K562 (cell line): ENCODE measurements around the gene CRYBB1. TPM values are rescaled to one million over a fixed set of nuclear protein-coding genes. Genes with fewer than 3 reads are reported as not detected.

Experiments used
- ATAC-seq: fragments of 200-7000 bp; cut with Tn5 transposase; 3 replicates; pipeline ENCODE4 v1.9.1; 2020; ENCODE audit warnings: moderate library complexity
- BruUV-seq: library from RNA; stranded (reverse); fragments of 400-500 nt; replicated peaks from 2 replicates; lab custom pipeline; 2021; lab: Mats Ljungman, UMichigan
- CTCF ChIA-PET: fragments of 300-600 bp; formaldehyde crosslinking; extraction: SDS; loops from one replicate; lab custom pipeline; 2021; ENCODE audit warnings: low intra/inter-chr PET ratio; lab: Yijun Ruan, JAX
- POLR2A ChIA-PET: fragments of 300-600, 350-650 bp; sonication (Branson Sonifier 250); formaldehyde crosslinking; extraction: SDS; loops from one replicate; lab custom pipeline; 2021; ENCODE audit warnings: antibody characterized with exemption, inconsistent platforms; lab: Yijun Ruan, JAX
- DNase-seq, 4 experiments: peaks; one replicate each; pipeline versions ENCODE4 v3.0.0 to v3.0.0-alpha.2; 2011 to 2018; ENCODE audit warnings: low spot score in 3 of 4, mixed read lengths in 3 of 4; ENCODE audit errors: extremely low read depth in 1 of 4
- FAIRE-seq: peaks from 2 replicates; lab custom pipeline; 2011; peaks lifted over from hg19 to GRCh38; lab: Jason Lieb, UNC
- H2AFZ ChIP-seq: 2 replicates; pipeline ENCODE4 v1.6.0; 2011; ENCODE audit warnings: low read depth, low read length, control low read depth, inconsistent platforms
- H3K27ac ChIP-seq: fragments of 200-600 bp; 3 replicates; pipeline ENCODE4 v1.8.0; 2011; ENCODE audit warnings: low read depth, mild to moderate bottlenecking, control low read depth, inconsistent platforms, low read length, moderate library complexity, mixed read lengths; ENCODE audit errors: extremely low read depth
- H3K27me3 ChIP-seq, 2 experiments: fragments of 300-600 bp in 1 of 2; 2 replicates in 1 of 2; 3 replicates in 1 of 2; pipeline versions ENCODE4 v1.6.0 to v1.8.0; 2011; ENCODE audit warnings: inconsistent platforms in 2 of 2, low read length in 2 of 2, mild to moderate bottlenecking in 1 of 2, mixed read lengths in 1 of 2, moderate library complexity in 1 of 2; ENCODE audit not compliant: control insufficient read depth in 2 of 2, insufficient read depth in 2 of 2
- H3K36me3 ChIP-seq: fragments of 300-600 bp; 3 replicates; pipeline ENCODE4 v1.8.0; 2011; ENCODE audit warnings: mild to moderate bottlenecking, low read length, inconsistent platforms; ENCODE audit not compliant: control insufficient read depth, insufficient read depth
- H3K4me1 ChIP-seq, 2 experiments: fragments of 200-600 bp in 1 of 2; replicated peaks in 1 of 2; 2 replicates in 1 of 2; 3 replicates in 1 of 2; pipeline versions ENCODE4 v1.5.1 to v1.8.0; 2011; ENCODE audit warnings: inconsistent platforms in 2 of 2, low read length in 2 of 2, mild to moderate bottlenecking in 1 of 2, mixed read lengths in 1 of 2, moderate library complexity in 1 of 2; ENCODE audit not compliant: control insufficient read depth in 2 of 2, insufficient read depth in 2 of 2
- H3K4me2 ChIP-seq: 2 replicates; pipeline ENCODE4 v1.6.1; 2011; ENCODE audit warnings: low read length, control low read depth, inconsistent platforms, mixed read lengths; ENCODE audit not compliant: insufficient read depth
- H3K4me3 ChIP-seq: fragments of 200-600 bp; sonication (generic), shearing (Covaris generic); 2 replicates; pipeline ENCODE4 v1.5.1; 2016; ENCODE audit warnings: control low read depth, inconsistent platforms
- H3K79me2 ChIP-seq: fragments of 200-600 bp; 3 replicates; pipeline ENCODE4 v1.8.0; 2011; ENCODE audit warnings: low read length, inconsistent platforms; ENCODE audit not compliant: control insufficient read depth, insufficient read depth
- H3K9ac ChIP-seq, 2 experiments: 2 replicates each; pipeline versions ENCODE4 v1.6.0 to v1.6.1; 2011; ENCODE audit warnings: low read depth in 2 of 2, low read length in 2 of 2, control low read depth in 1 of 2, inconsistent platforms in 1 of 2, mild to moderate bottlenecking in 1 of 2, mixed read lengths in 1 of 2; ENCODE audit not compliant: insufficient read depth in 1 of 2
- H3K9me1 ChIP-seq: one replicate; pipeline ENCODE4 v1.6.0; 2011; ENCODE audit warnings: inconsistent platforms, mild to moderate bottlenecking, low read length, moderate library complexity; ENCODE audit not compliant: control insufficient read depth, insufficient read depth
- H3K9me3 ChIP-seq: replicated peaks from 2 replicates; pipeline ENCODE4 v1.5.1; 2011; ENCODE audit warnings: low read depth, low read length, inconsistent platforms; ENCODE audit not compliant: control insufficient read depth, insufficient read depth
- H4K20me1 ChIP-seq: replicated peaks from 2 replicates; pipeline ENCODE4 v1.6.1; 2011; ENCODE audit warnings: low read length, inconsistent platforms, mixed read lengths; ENCODE audit not compliant: control insufficient read depth, insufficient read depth
- BRF1 ChIP-seq: IDR thresholded peaks from 3 replicates; pipeline ENCODE4 v1.6.1; 2011; ENCODE audit warnings: borderline replicate concordance, mild to moderate bottlenecking; ENCODE audit not compliant: insufficient read length; ENCODE audit errors: extremely low read depth
- MCM7 ChIP-seq, 2 experiments: fragments of 450-650 bp; IDR thresholded peaks; 2 replicates each; pipeline ENCODE4 v1.6.1; 2016 to 2018
- POLR2G ChIP-seq: fragments of 200-400 bp; formaldehyde crosslinking; IDR thresholded peaks from 2 replicates; pipeline ENCODE4 v1.6.1; 2017; ENCODE audit warnings: low read depth, mild to moderate bottlenecking, antibody characterized with exemption, low read length, moderate library complexity
- RBFOX2 ChIP-seq: fragments of 200-400 bp; formaldehyde crosslinking; IDR thresholded peaks from 2 replicates; pipeline ENCODE4 v1.6.1; 2017; ENCODE audit warnings: low read depth, mild to moderate bottlenecking, low read length, moderate library complexity
- SIN3B ChIP-seq: fragments of 450-650 bp; IDR thresholded peaks from 2 replicates; pipeline ENCODE4 v1.6.1; 2017; ENCODE audit warnings: low read depth, mild to moderate bottlenecking, moderate library complexity
- SRSF1 ChIP-seq: fragments of 200-400 bp; formaldehyde crosslinking; IDR thresholded peaks from 2 replicates; pipeline ENCODE4 v1.6.1; 2017; ENCODE audit warnings: mild to moderate bottlenecking, low read depth, low read length, moderate library complexity
- ZBTB34 ChIP-seq: fragments of 250-450 bp; sonication (Bioruptor Pico); IDR thresholded peaks from 2 replicates; pipeline ENCODE4 v1.8.0; 2021; ENCODE audit warnings: mild to moderate bottlenecking, moderate library complexity
- ZNF143 ChIP-seq: sonication (generic); formaldehyde crosslinking; IDR thresholded peaks from 2 replicates; pipeline ENCODE4 v1.9.0; 2022; ENCODE audit warnings: mild to moderate bottlenecking, missing genetic modification reagents
- ZNF282 ChIP-seq: sonication (generic); formaldehyde crosslinking; IDR thresholded peaks from 2 replicates; pipeline ENCODE4 v1.8.1; 2023; ENCODE audit warnings: missing genetic modification reagents
- ZNF395 ChIP-seq: fragments of 200-800 bp; sonication (Bioruptor generic); IDR thresholded peaks from 2 replicates; pipeline ENCODE4 v1.6.1; 2017; ENCODE audit warnings: missing genetic modification characterization, missing compliant biosample characterization
- ZNF778 ChIP-seq: fragments of 450-650 bp; formaldehyde crosslinking; IDR thresholded peaks from 2 replicates; pipeline ENCODE4 v1.4.0; 2020; ENCODE audit warnings: mild to moderate bottlenecking, moderate library complexity
- WGBS: fragments of 100-300 bp; shearing (Covaris generic); methylation state at CpG from one replicate; pipeline ENCODE4 v1.1.6; 2016; ENCODE audit warnings: low coverage, mixed read lengths; ENCODE audit not compliant: insufficient coverage; ENCODE audit errors: missing lambda C conversion rate; 5-methylcytosine and 5-hydroxymethylcytosine counted together
- in situ Hi-C: fragments of 300-500 bp; cut with MboI; formaldehyde crosslinking; loops from 4 replicates; pipeline ENCODE4 v1.15.0; 2018; ENCODE audit warnings: inconsistent platforms, mixed read lengths
- intact Hi-C: fragments of 100-400 bp; cut with micrococcal nuclease; formaldehyde crosslinking; loops from 2 replicates; pipeline ENCODE4 v1.14.2; 2022
- polyA plus RNA-seq, 8 experiments: library from polyadenylated mRNA; depleted of rRNA in 4 of 8; stranded (reverse) in 5 of 8; unstranded in 3 of 8; fragments of >200 nt; fragmentation: Nextera tagmentation in 2 of 8; fragmentation: Illumina TruSeq in 1 of 8; extraction: Ambion mirVana in 2 of 8; extraction: Trizol in 1 of 8; gene quantifications; 2 replicates each; pipeline versions ENCODE4 v1.2.1 to v1.2.3, GENCODE V29; 2011 to 2014; ENCODE audit warnings: inconsistent platforms in 1 of 8, missing spikeins in 1 of 8
- total RNA-seq, 7 experiments: library from RNA; depleted of rRNA in 6 of 7; stranded (reverse); fragments of >200 nt in 6 of 7; fragmentation: Illumina TruSeq in 2 of 7; extraction: Trizol in 2 of 7; gene quantifications; 2 replicates each; pipeline versions ENCODE4 v1.2.1 to v1.2.3, GENCODE V29; 2011 to 2021; ENCODE audit warnings: low replicate concordance in 1 of 7

CRYBB1 gene
- total and polyA plus RNA-seq, 9 of the 15 experiments (the other 6 are each of a cell fraction or from before 2014, with no cell fraction given): 0.16 to 0.45 (median 0.33) TPM; not detected in 2

GRCh38 chr22:26580240-26580962 lies 37.4 kb downstream of the CRYBB1 start (continued):
- no peak for TF ChIP-seq ZNF395 (CRISPR knock-in tag)
- no peak for TF ChIP-seq ZBTB34 (CRISPR knock-in tag)

GRCh38 chr22:26579331-26579886 lies 38.4 kb downstream of the CRYBB1 start:
- H2AFZ ChIP-seq: no peak overlapping the region
- peaks cover 32% of the 10 kb centered on the region for H4K20me1 ChIP-seq
- DNase-seq: no peak
- ATAC-seq: peak; percentile 37; the same call in 1 of the 3 replicates
- H3K36me3 ChIP-seq: peaks cover 80% of the 10 kb centered on the region
- 67% methylated on average over 3 of the region's 10 CpGs for WGBS
- FAIRE-seq: no peak
- no peak overlapping the region for H3K9ac ChIP-seq
- H3K9me1 ChIP-seq: peaks cover 2% of the 10 kb centered on the region
- peaks cover 93% of the 10 kb centered on the region for H3K79me2 ChIP-seq
- intact Hi-C loops: no loop called here
- in situ Hi-C loops: no loop called here
- no TSS peak for BruUV-seq
- H3K27me3 ChIP-seq: no peaks in the 10 kb centered on the region
- CTCF ChIA-PET: no interaction called here
- H3K9me3 ChIP-seq: no peaks in the 10 kb centered on the region
- H3K27ac ChIP-seq: no peak overlapping the region
- TF ChIP-seq ZNF778 (CRISPR knock-in tag): no peak
- 0 out of 2 replicates have a peak, but pooled peaks have one; percentile 20 for TF ChIP-seq RBFOX2
- no peak for TF ChIP-seq ZNF282 (CRISPR knock-in tag)
- TF ChIP-seq BRF1: no peak
- TF ChIP-seq ZNF143: no peak
- no peak for TF ChIP-seq SIN3B
- TF ChIP-seq SRSF1: no peak
- no peak for TF ChIP-seq MCM7 (IDR thresholded peaks at IDR 0.05)
- peak; percentile 31; the same call in 1 of the 2 replicates for TF ChIP-seq POLR2G
- TF ChIP-seq, all 486 proteins: peak for 2
- H3K4me1 ChIP-seq: peaks cover 0 to under 1% of the 10 kb centered on the region in 2 experiments; a peak in 2 of 5 replicates
- POLR2A ChIA-PET: interaction anchor here (0.5 kb wide), 1 partner anchor 8 kb away, joined by 5 read pairs; no protein-coding TSS in a partner anchor
- H3K4me2 ChIP-seq: no peak overlapping the region
- no peak overlapping the region for H3K4me3 ChIP-seq
